H9 (cell line): ENCODE results near the gene TOM1L2. TPM values are rescaled to one million over a fixed set of nuclear protein-coding genes. Genes with fewer than 3 reads are reported as not detected.

Experiments
- DNase-seq: peaks from one replicate; pipeline ENCODE4 v3.0.0-alpha.2; 2017
- H2AFZ ChIP-seq: one replicate; pipeline ENCODE4 v1.6.1; 2013; ENCODE audit warnings: mild to moderate bottlenecking, low read length, control low read depth, moderate library complexity
- H2AK5ac ChIP-seq: 2 replicates; pipeline ENCODE4 v1.6.1; 2013; ENCODE audit warnings: low read length, control low read depth, mixed read lengths; ENCODE audit not compliant: insufficient read length
- H2BK120ac ChIP-seq: one replicate; pipeline ENCODE4 v1.6.1; 2013; ENCODE audit warnings: low read depth, mild to moderate bottlenecking, low read length, control low read depth, inconsistent platforms; ENCODE audit not compliant: poor library complexity, severe bottlenecking
- H2BK12ac ChIP-seq: 2 replicates; pipeline ENCODE4 v1.6.1; 2013; ENCODE audit warnings: low read length, control low read depth, mixed read lengths, low read depth; ENCODE audit not compliant: insufficient read length
- H2BK15ac ChIP-seq: 2 replicates; pipeline ENCODE4 v1.6.1; 2013; ENCODE audit warnings: low read depth, low read length, control low read depth
- H2BK20ac ChIP-seq: one replicate; pipeline ENCODE4 v1.6.1; 2013; ENCODE audit warnings: low read depth, mild to moderate bottlenecking, low read length, control low read depth, inconsistent platforms; ENCODE audit not compliant: poor library complexity, severe bottlenecking
- H2BK5ac ChIP-seq: 2 replicates; pipeline ENCODE4 v1.6.1; 2013; ENCODE audit warnings: low read length, control low read depth, mixed read lengths; ENCODE audit not compliant: insufficient read length
- H3K14ac ChIP-seq: 2 replicates; pipeline ENCODE4 v1.6.1; 2013; ENCODE audit warnings: low read length, control low read depth; ENCODE audit not compliant: insufficient read depth
- H3K18ac ChIP-seq: 2 replicates; pipeline ENCODE4 v1.6.1; 2013; ENCODE audit warnings: low read depth, mild to moderate bottlenecking, mixed read lengths, low read length, control low read depth; ENCODE audit not compliant: insufficient read length
- H3K23ac ChIP-seq: 2 replicates; pipeline ENCODE4 v1.6.1; 2013; ENCODE audit warnings: low read length, control low read depth, mixed read lengths, low read depth; ENCODE audit not compliant: insufficient read length
- H3K23me2 ChIP-seq: 2 replicates; pipeline ENCODE4 v1.6.1; 2013; ENCODE audit warnings: low read depth, mild to moderate bottlenecking, mixed read lengths, low read length, control low read depth; ENCODE audit not compliant: insufficient read length, poor library complexity, severe bottlenecking
- H3K27ac ChIP-seq: 2 replicates; pipeline ENCODE4 v1.5.1; 2013; ENCODE audit warnings: low read length, control low read depth, mixed read lengths, low read depth; ENCODE audit not compliant: insufficient read length
- H3K27me3 ChIP-seq: 2 replicates; pipeline ENCODE4 v1.6.1; 2013; ENCODE audit warnings: low read length, control low read depth, inconsistent platforms; ENCODE audit not compliant: insufficient read depth
- H3K4ac ChIP-seq: 2 replicates; pipeline ENCODE4 v1.6.1; 2013; ENCODE audit warnings: low read depth, mild to moderate bottlenecking, control low read depth, inconsistent platforms, low read length, moderate library complexity
- H3K4me1 ChIP-seq: 2 replicates; pipeline ENCODE4 v1.6.1; 2013; ENCODE audit warnings: low read length, control low read depth, inconsistent platforms; ENCODE audit not compliant: insufficient read depth
- H3K4me2 ChIP-seq: 2 replicates; pipeline ENCODE4 v1.6.1; 2013; ENCODE audit warnings: low read length, control low read depth, mixed read lengths; ENCODE audit not compliant: insufficient read length, insufficient read depth
- H3K56ac ChIP-seq: 2 replicates; pipeline ENCODE4 v1.6.1; 2013; ENCODE audit warnings: low read depth, mild to moderate bottlenecking, mixed read lengths, low read length, control low read depth; ENCODE audit not compliant: insufficient read length
- H3K79me1 ChIP-seq: 2 replicates; pipeline ENCODE4 v1.6.1; 2013; ENCODE audit warnings: low read depth, mild to moderate bottlenecking, moderate library complexity, low read length, control low read depth, inconsistent platforms; ENCODE audit not compliant: insufficient read depth, poor library complexity, severe bottlenecking
- H3K79me2 ChIP-seq: 2 replicates; pipeline ENCODE4 v1.6.1; 2013; ENCODE audit warnings: low read length, control low read depth, inconsistent platforms; ENCODE audit not compliant: insufficient read depth
- H3K9ac ChIP-seq: 2 replicates; pipeline ENCODE4 v1.6.1; 2013; ENCODE audit warnings: low read length, control low read depth, mixed read lengths; ENCODE audit not compliant: insufficient read length; ENCODE audit errors: extremely low read depth
- H3K9me3 ChIP-seq: one replicate; pipeline ENCODE4 v1.6.1; 2013; ENCODE audit warnings: low read depth, low read length, inconsistent platforms; ENCODE audit not compliant: control insufficient read depth
- H3T11ph ChIP-seq: one replicate; pipeline ENCODE4 v1.6.1; 2013; ENCODE audit warnings: mild to moderate bottlenecking, low read length, control low read depth, inconsistent platforms
- H4K20me1 ChIP-seq: one replicate; pipeline ENCODE4 v1.6.1; 2013; ENCODE audit not compliant: control insufficient read depth, insufficient read length, insufficient read depth
- H4K5ac ChIP-seq: 2 replicates; pipeline ENCODE4 v1.6.1; 2013; ENCODE audit warnings: low read depth, mild to moderate bottlenecking, mixed read lengths, low read length, control low read depth; ENCODE audit not compliant: insufficient read length
- H4K8ac ChIP-seq: replicated peaks from 2 replicates; pipeline ENCODE4 v1.6.1; 2013; ENCODE audit warnings: low read length, control low read depth, mixed read lengths, low read depth; ENCODE audit not compliant: insufficient read length
- H4K91ac ChIP-seq: 2 replicates; pipeline ENCODE4 v1.6.1; 2013; ENCODE audit warnings: low read depth, mild to moderate bottlenecking, moderate library complexity, mixed read lengths, low read length, control low read depth; ENCODE audit not compliant: insufficient read length
- H3K27ac Mint-ChIP-seq, 3 experiments: 2 replicates in 2 of 3; 3 replicates in 1 of 3; pipeline ENCODE4 v1.8.0; 2020 to 2021; ENCODE audit warnings: mixed read lengths in 3 of 3, mild to moderate bottlenecking in 1 of 3, moderate library complexity in 1 of 3
- H3K27me3 Mint-ChIP-seq: 2 replicates; pipeline ENCODE4 v1.8.0; 2021; ENCODE audit warnings: low read depth, mild to moderate bottlenecking, moderate library complexity, mixed read lengths
- H3K36me3 Mint-ChIP-seq, 3 experiments: 2 replicates in 2 of 3; 3 replicates in 1 of 3; pipeline ENCODE4 v1.8.0; 2020 to 2021; ENCODE audit warnings: low read depth in 3 of 3, mixed read lengths in 3 of 3; ENCODE audit not compliant: insufficient read depth in 1 of 3
- H3K4me1 Mint-ChIP-seq, 2 experiments: 2 replicates each; pipeline ENCODE4 v1.8.0; 2020; ENCODE audit warnings: mixed read lengths in 2 of 2
- H3K4me3 Mint-ChIP-seq, 2 experiments: 2 replicates in 1 of 2; 3 replicates in 1 of 2; pipeline ENCODE4 v1.8.0; 2020 to 2021; ENCODE audit warnings: mild to moderate bottlenecking in 2 of 2, mixed read lengths in 2 of 2, moderate library complexity in 1 of 2
- H3K9me3 Mint-ChIP-seq, 2 experiments: 2 replicates in 1 of 2; 3 replicates in 1 of 2; pipeline ENCODE4 v1.8.0; 2020; ENCODE audit warnings: mild to moderate bottlenecking in 2 of 2, mixed read lengths in 2 of 2, moderate library complexity in 1 of 2
- WGBS: extraction: QIAGEN DNeasy Blood & Tissue Kit; methylation state at CpG from one replicate; pipeline ENCODE4 v1.1.7; 2013; ENCODE audit warnings: missing lambda C conversion rate, low lambda C conversion rate, mixed read lengths; ENCODE audit not compliant: insufficient read length; ENCODE audit errors: extremely low coverage; 5-methylcytosine and 5-hydroxymethylcytosine counted together
- total RNA-seq: library from RNA; stranded (reverse); gene quantifications from 2 replicates; pipeline ENCODE4 v1.2.1, GENCODE V29; 2021
- TF ChIP-seq, protein P1 (sequence below): fragments of 200-600 bp; sonication (generic); conservative IDR thresholded peaks from 3 replicates; pipeline ENCODE4 v1.8.0; 2021; ENCODE audit warnings: antibody characterized with exemption, mild to moderate bottlenecking

Gene TOM1L2
- total RNA-seq, 1 experiment from 2014 or later, result 4.6 TPM

DNA sequence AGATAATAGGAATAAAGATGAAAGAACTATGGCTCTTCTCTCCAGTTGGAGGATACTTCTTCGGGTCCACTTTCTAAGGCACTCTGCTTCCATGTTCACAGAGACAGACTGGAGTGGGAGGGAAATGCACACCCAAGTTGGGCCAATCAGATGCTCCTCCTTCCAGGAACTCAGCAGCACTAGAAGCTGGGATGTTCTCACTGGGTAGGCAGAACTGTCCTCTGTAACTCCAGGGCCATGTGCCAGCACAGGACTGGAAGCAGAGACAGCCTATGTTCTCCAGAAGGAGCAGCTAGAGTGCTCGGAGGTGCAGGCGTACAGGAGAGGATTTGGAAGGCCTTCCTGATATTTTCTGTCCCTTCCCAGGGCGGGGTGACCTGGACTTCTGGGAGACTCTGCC lies 85.5 kb downstream of the TOM1L2 start:
- Histone ChIP-seq H3K4ac (no peak overlapping the region), H3K79me2 (no peaks in the 10 kb centered on the region), H3K23me2 (no peaks in the 10 kb centered on the region), H2AK5ac (no peak overlapping the region), H3K56ac (no peak overlapping the region), H4K91ac (no peak overlapping the region), H2BK5ac (no peak overlapping the region), H2BK12ac (no peak overlapping the region), H3K23ac (no peak overlapping the region), H3K9ac (no peak overlapping the region), H2BK20ac (no peak overlapping the region), H4K8ac (no peak overlapping the region), H4K5ac (no peak overlapping the region), H3K79me1 (no peaks in the 10 kb centered on the region), H3K27me3 (no peaks in the 10 kb centered on the region), H3K4me1 (peaks cover 12% of the 10 kb centered on the region; the same call in 1 of the 2 replicates), H3K27ac (no peak overlapping the region), H3K9me3 (no peaks in the 10 kb centered on the region), H3K4me2 (no peak overlapping the region), H3T11ph (no peak overlapping the region), H3K18ac (no peak overlapping the region), H3K14ac (no peak overlapping the region), H2AFZ (no peak overlapping the region), H4K20me1 (peaks cover 2% of the 10 kb centered on the region), H2BK15ac (no peak overlapping the region), H2BK120ac (no peak overlapping the region)
- Mint-ChIP-seq H3K27me3 (peaks cover 2% of the 10 kb centered on the region), H3K4me1 (peaks cover 52 to 59% of the 10 kb centered on the region in 2 experiments), H3K9me3 (no peaks in the 10 kb centered on the region; a peak in 1 of 5 replicates), H3K4me3 (no peak overlapping the region; a peak in 1 of 5 replicates), H3K36me3 (no peaks in the 10 kb centered on the region), H3K27ac (no peak overlapping the region)
- DNase-seq, result no peak
- WGBS, result no CpG with 5 or more reads among the region's 4 CpGs
- TF ChIP-seq, protein P1, sequence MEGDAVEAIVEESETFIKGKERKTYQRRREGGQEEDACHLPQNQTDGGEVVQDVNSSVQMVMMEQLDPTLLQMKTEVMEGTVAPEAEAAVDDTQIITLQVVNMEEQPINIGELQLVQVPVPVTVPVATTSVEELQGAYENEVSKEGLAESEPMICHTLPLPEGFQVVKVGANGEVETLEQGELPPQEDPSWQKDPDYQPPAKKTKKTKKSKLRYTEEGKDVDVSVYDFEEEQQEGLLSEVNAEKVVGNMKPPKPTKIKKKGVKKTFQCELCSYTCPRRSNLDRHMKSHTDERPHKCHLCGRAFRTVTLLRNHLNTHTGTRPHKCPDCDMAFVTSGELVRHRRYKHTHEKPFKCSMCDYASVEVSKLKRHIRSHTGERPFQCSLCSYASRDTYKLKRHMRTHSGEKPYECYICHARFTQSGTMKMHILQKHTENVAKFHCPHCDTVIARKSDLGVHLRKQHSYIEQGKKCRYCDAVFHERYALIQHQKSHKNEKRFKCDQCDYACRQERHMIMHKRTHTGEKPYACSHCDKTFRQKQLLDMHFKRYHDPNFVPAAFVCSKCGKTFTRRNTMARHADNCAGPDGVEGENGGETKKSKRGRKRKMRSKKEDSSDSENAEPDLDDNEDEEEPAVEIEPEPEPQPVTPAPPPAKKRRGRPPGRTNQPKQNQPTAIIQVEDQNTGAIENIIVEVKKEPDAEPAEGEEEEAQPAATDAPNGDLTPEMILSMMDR, result no peak
